Mesenchymal stem cell (in vitro differentiated cells and primary cell): ENCODE measurements around the gene NFIB.

Experiments used
- DNase-seq: peaks from one replicate; pipeline ENCODE4 v3.0.0-alpha.2; 2013
- H2AFZ ChIP-seq: one replicate; pipeline ENCODE4 v1.6.1; 2013; ENCODE audit warnings: low read depth, mild to moderate bottlenecking, control low read depth, inconsistent platforms, low read length, moderate library complexity
- H2AK5ac ChIP-seq: 2 replicates; pipeline ENCODE4 v1.6.1; 2013; ENCODE audit warnings: low read length, moderate library complexity, mild to moderate bottlenecking, inconsistent platforms; ENCODE audit not compliant: severe bottlenecking
- H2BK120ac ChIP-seq: one replicate; pipeline ENCODE4 v1.6.1; 2013; ENCODE audit warnings: low read depth, mild to moderate bottlenecking, inconsistent platforms, low read length, moderate library complexity
- H2BK12ac ChIP-seq, 2 experiments: one replicate each; pipeline ENCODE4 v1.6.1; 2013; ENCODE audit warnings: inconsistent platforms in 2 of 2, low read length in 2 of 2, mild to moderate bottlenecking in 2 of 2, moderate library complexity in 2 of 2, control low read depth in 1 of 2
- H2BK15ac ChIP-seq: one replicate; pipeline ENCODE4 v1.6.1; 2013; ENCODE audit warnings: mild to moderate bottlenecking, low read depth, inconsistent platforms; ENCODE audit not compliant: poor library complexity, severe bottlenecking
- H2BK5ac ChIP-seq: 2 replicates; pipeline ENCODE4 v1.6.1; 2013; ENCODE audit warnings: low read depth, mild to moderate bottlenecking, low read length, control low read depth, inconsistent platforms; ENCODE audit not compliant: poor library complexity, severe bottlenecking
- H3K14ac ChIP-seq, 2 experiments: one replicate each; pipeline ENCODE4 v1.6.1; 2013; ENCODE audit warnings: inconsistent platforms in 2 of 2, low read length in 2 of 2, control low read depth in 1 of 2, mild to moderate bottlenecking in 1 of 2, moderate library complexity in 1 of 2
- H3K18ac ChIP-seq, 2 experiments: one replicate each; pipeline ENCODE4 v1.6.1; 2013; ENCODE audit warnings: inconsistent platforms in 2 of 2, low read length in 2 of 2, control low read depth in 1 of 2, low read depth in 1 of 2, mild to moderate bottlenecking in 1 of 2
- H3K23ac ChIP-seq, 2 experiments: one replicate each; pipeline ENCODE4 v1.6.1; 2013; ENCODE audit warnings: inconsistent platforms in 2 of 2, low read length in 2 of 2, mild to moderate bottlenecking in 2 of 2, moderate library complexity in 2 of 2, control low read depth in 1 of 2
- H3K27ac ChIP-seq: 2 replicates; pipeline ENCODE4 v1.5.1; 2013; ENCODE audit warnings: mild to moderate bottlenecking, moderate library complexity, low read length, control low read depth, inconsistent platforms; ENCODE audit not compliant: poor library complexity, severe bottlenecking
- H3K27me3 ChIP-seq, 2 experiments: 2 replicates each; pipeline versions ENCODE4 v1.6.1 to v1.7.0; 2013; ENCODE audit warnings: low read length in 2 of 2, mild to moderate bottlenecking in 2 of 2, moderate library complexity in 2 of 2, control low read depth in 1 of 2, inconsistent platforms in 1 of 2; ENCODE audit not compliant: control insufficient read depth in 1 of 2, insufficient read depth in 1 of 2
- H3K36me3 ChIP-seq, 2 experiments: 2 replicates each; pipeline versions ENCODE4 v1.6.1 to v1.7.0; 2013; ENCODE audit warnings: low read length in 2 of 2, control low read depth in 1 of 2, inconsistent platforms in 1 of 2, low read depth in 1 of 2, mild to moderate bottlenecking in 1 of 2; ENCODE audit not compliant: insufficient read depth in 2 of 2, control insufficient read depth in 1 of 2
- H3K4ac ChIP-seq, 2 experiments: one replicate each; pipeline ENCODE4 v1.6.1; 2013; ENCODE audit warnings: inconsistent platforms in 2 of 2, low read length in 2 of 2, mild to moderate bottlenecking in 2 of 2, moderate library complexity in 2 of 2, control low read depth in 1 of 2, low read depth in 1 of 2
- H3K4me1 ChIP-seq: 2 replicates; pipeline ENCODE4 v1.6.1; 2013; ENCODE audit warnings: low read depth, low read length, control low read depth; ENCODE audit not compliant: control insufficient read depth, insufficient read depth
- H3K4me2 ChIP-seq: 2 replicates; pipeline ENCODE4 v1.6.1; 2013; ENCODE audit warnings: low read length, mild to moderate bottlenecking, inconsistent platforms; ENCODE audit not compliant: poor library complexity, severe bottlenecking
- H3K4me3 ChIP-seq, 2 experiments: 2 replicates each; pipeline versions ENCODE4 v1.5.1 to v1.7.0; 2013; ENCODE audit warnings: low read length in 2 of 2, mild to moderate bottlenecking in 2 of 2, control low read depth in 1 of 2, low read depth in 1 of 2; ENCODE audit not compliant: insufficient read depth in 1 of 2
- H3K79me1 ChIP-seq: replicated peaks from 2 replicates; pipeline ENCODE4 v1.6.1; 2013; ENCODE audit warnings: mild to moderate bottlenecking, control low read depth, low read length, inconsistent platforms; ENCODE audit not compliant: poor library complexity, severe bottlenecking
- H3K9ac ChIP-seq: 2 replicates; pipeline ENCODE4 v1.7.0; 2013; ENCODE audit warnings: mild to moderate bottlenecking, low read length, moderate library complexity
- H3K9me3 ChIP-seq: 2 replicates; pipeline ENCODE4 v1.7.0; 2013; ENCODE audit warnings: mild to moderate bottlenecking, low read length; ENCODE audit not compliant: control insufficient read depth
- H4K8ac ChIP-seq: one replicate; pipeline ENCODE4 v1.6.1; 2013; ENCODE audit warnings: inconsistent platforms, mild to moderate bottlenecking, low read length, moderate library complexity
- H4K91ac ChIP-seq: one replicate; pipeline ENCODE4 v1.6.1; 2013; ENCODE audit warnings: mild to moderate bottlenecking, low read length, inconsistent platforms
- WGBS: methylation state at CpG from one replicate; pipeline ENCODE4 v1.1.7; 2013; ENCODE audit warnings: mixed read lengths; 5-methylcytosine and 5-hydroxymethylcytosine counted together

Gene NFIB

DNA sequence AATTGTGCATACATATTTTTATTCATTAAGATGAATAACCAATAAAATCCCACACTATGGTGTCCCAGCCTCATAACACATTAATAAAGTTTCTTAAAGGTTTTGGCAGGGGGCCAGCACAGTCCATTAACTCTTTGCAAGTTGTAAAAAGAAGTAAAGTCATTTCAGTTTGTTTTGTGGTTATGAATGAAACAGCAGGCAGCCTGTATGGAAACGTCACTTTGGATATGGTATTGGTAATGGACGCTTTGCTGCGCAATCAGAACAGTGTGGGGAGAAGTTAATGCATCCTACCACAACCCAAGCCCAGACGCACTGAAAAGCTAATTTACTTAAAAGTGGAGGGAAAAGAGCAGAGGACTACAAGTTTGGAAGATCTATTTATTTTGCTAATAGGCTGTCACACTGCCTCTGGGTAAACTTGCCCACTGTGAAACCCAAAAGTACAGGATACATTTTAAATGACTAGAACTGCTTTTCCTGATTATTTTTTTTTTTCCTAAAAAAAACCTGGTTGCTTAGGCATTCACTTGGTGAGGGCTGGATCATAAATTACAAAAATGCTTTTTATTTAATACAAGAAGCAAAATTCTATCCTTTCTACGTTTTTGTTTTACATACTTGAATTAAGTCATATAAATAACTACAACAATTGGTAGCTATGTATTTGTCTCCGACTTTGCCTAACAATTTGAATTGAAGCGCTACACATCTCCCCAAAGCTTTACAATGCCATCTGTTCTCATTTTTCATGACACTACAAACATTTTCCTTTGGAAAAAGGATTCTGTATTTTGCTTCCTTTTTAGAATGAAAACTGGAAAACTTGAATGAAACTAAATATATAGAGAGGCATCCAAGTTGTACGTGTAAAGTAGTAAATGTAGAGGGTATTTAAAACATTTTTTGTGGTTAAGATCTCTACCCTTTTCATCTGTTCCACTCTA, 104.3 kb downstream of the NFIB start:
- H3K4me2 ChIP-seq, result no peak overlapping the region
- H3K4me1 ChIP-seq, result peaks cover 6% of the 10 kb centered on the region
- no peak overlapping the region for H3K27ac ChIP-seq
- peaks cover 27% of the 10 kb centered on the region for H3K79me1 ChIP-seq
- no peak overlapping the region for H3K4ac ChIP-seq
- no peak overlapping the region for H2BK12ac ChIP-seq
- H2AFZ ChIP-seq, result no peak overlapping the region
- H4K8ac ChIP-seq, result no peak overlapping the region
- no peak overlapping the region for H3K9ac ChIP-seq
- no peak overlapping the region for H3K23ac ChIP-seq
- no peaks in the 10 kb centered on the region for H3K36me3 ChIP-seq
- no peak overlapping the region for H3K14ac ChIP-seq
- H3K4me3 ChIP-seq, result no peak overlapping the region
- no peaks in the 10 kb centered on the region for H3K27me3 ChIP-seq
- H2BK15ac ChIP-seq, result no peak overlapping the region
- H4K91ac ChIP-seq, result no peak overlapping the region
- no peak overlapping the region for H3K18ac ChIP-seq
- no peak for DNase-seq
- WGBS, result 96% methylated on average over 3 of the region's 8 CpGs
- no peak overlapping the region for H2BK5ac ChIP-seq
- H2BK120ac ChIP-seq, result no peak overlapping the region
- H2AK5ac ChIP-seq, result no peak overlapping the region
- no peaks in the 10 kb centered on the region for H3K9me3 ChIP-seq

DNA sequence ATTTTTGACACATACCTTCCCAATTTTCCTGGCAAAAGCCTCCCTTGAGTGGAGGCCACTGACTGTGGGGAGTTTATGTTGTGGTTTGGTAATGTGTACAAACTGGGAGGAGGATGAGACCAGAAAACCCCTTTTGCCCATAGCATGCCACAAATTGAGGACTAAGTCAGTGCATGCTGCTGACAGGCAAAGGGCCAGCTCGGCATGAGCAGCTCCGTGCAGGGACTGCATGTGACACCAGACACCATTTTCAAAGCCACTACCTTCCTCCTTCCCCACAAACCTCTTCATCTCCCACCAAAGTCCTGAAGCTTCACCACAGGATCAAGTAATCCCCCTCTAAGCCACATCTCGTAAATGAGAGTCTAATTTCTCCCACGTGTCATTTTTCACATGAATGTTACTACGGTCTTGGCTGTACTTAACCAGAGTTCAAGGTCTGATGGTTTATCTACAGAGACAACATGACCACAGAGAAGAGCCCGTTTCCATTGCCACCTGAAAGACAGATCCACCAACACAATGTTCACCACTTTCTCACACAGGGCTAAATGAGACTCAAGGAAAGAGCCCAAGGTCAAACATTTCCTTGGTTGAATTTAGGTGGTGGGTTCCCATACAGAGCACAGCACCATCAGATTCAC, 106.5 kb downstream of the NFIB start:
- H2AK5ac ChIP-seq, result peak overlapping the region; percentile 29
- no peak overlapping the region for H3K9ac ChIP-seq
- peaks cover 23% of the 10 kb centered on the region for H3K79me1 ChIP-seq
- no peak overlapping the region for H3K4me3 ChIP-seq
- 92% methylated on average over 6 of the region's 6 CpGs for WGBS
- no peak overlapping the region for H4K8ac ChIP-seq
- no peak overlapping the region for H2BK120ac ChIP-seq
- H3K27me3 ChIP-seq, result no peaks in the 10 kb centered on the region
- H3K23ac ChIP-seq, result no peak overlapping the region
- no peak overlapping the region for H2AFZ ChIP-seq
- H3K4ac ChIP-seq, result no peak overlapping the region
- no peak overlapping the region for H3K18ac ChIP-seq
- no peak overlapping the region for H3K27ac ChIP-seq
- H3K14ac ChIP-seq, result no peak overlapping the region
- H2BK12ac ChIP-seq, result no peak overlapping the region
- no peaks in the 10 kb centered on the region for H3K36me3 ChIP-seq
- no peak overlapping the region for H2BK15ac ChIP-seq
- no peaks in the 10 kb centered on the region for H3K9me3 ChIP-seq
- H4K91ac ChIP-seq, result no peak overlapping the region
- DNase-seq, result no peak
- no peak overlapping the region for H3K4me2 ChIP-seq
- H2BK5ac ChIP-seq, result no peak overlapping the region
- peaks cover 8% of the 10 kb centered on the region for H3K4me1 ChIP-seq

DNA sequence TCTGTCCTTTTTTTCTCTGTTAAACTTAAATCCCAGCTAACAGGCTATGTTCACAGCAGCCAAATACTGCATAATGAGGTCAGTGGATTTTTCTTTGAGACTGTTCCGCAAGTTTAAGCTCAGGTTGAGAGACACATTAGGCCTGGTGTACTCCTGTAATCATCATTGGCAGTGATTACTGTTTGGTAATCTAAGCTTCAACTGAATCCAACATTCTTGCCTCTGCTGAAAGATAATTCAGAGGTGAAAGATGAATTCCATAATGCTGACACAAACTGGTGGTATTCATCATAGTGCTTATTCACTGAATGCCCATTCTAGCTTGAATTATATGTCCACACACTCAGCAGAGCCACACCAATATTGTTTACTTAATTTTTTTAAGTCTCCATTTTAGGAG, 108.5 kb downstream of the NFIB start:
- no peak overlapping the region for H3K4ac ChIP-seq
- DNase-seq, result peak; percentile 6
- H2AFZ ChIP-seq, result no peak overlapping the region
- no peaks in the 10 kb centered on the region for H3K36me3 ChIP-seq
- H3K4me1 ChIP-seq, result peaks cover 6% of the 10 kb centered on the region
- H2BK12ac ChIP-seq, result no peak overlapping the region
- no peak overlapping the region for H3K4me3 ChIP-seq
- H2BK120ac ChIP-seq, result no peak overlapping the region
- H2BK5ac ChIP-seq, result no peak overlapping the region
- no peaks in the 10 kb centered on the region for H3K27me3 ChIP-seq
- H3K9me3 ChIP-seq, result no peaks in the 10 kb centered on the region
- H3K79me1 ChIP-seq, result peaks cover 30% of the 10 kb centered on the region
- no peak overlapping the region for H3K18ac ChIP-seq
- no peak overlapping the region for H3K9ac ChIP-seq
- H4K8ac ChIP-seq, result no peak overlapping the region
- no peak overlapping the region for H3K14ac ChIP-seq
- H3K23ac ChIP-seq, result no peak overlapping the region
- H2BK15ac ChIP-seq, result no peak overlapping the region
- H3K4me2 ChIP-seq, result no peak overlapping the region
- H3K27ac ChIP-seq, result peak overlapping the region; percentile 11
- H2AK5ac ChIP-seq, result no peak overlapping the region
- H4K91ac ChIP-seq, result no peak overlapping the region
- WGBS, result 100% methylated on average over 1 of the region's 1 CpG

DNA sequence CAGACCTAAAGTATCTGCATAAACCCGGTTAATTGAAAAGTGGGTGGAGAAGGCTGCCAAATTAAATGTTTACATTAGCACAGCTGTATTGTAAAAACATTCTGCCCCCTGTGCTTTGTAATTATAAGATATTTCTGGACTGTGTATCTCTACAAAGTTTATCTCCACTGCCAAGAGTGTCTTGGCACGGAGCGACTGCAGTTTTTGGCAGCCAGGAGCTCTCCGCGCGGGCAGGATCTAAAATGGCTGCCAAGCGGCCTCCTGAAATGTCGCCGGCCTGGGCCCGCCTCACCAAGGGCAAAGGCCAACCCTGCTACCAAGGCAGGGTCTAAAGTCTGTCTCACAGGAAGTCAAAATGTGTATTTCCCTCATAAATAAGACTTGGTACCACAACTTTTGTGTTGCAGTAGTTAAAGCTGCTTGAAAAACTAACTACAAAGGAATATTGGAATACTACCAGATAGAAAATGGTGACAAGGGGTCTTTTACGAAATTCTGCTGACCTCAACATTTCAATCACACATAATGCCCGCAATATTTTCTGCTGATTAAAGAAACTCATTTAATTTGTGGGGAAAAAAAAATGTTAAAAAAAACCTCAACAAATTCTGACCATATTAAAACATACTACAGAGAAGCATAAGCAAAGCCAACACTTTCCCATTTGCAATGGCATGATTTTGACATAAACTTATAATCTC, 110.4 kb downstream of the NFIB start:
- H3K79me1 ChIP-seq, result peaks cover 36% of the 10 kb centered on the region
- 94% methylated on average over 9 of the region's 12 CpGs for WGBS
- no peaks in the 10 kb centered on the region for H3K27me3 ChIP-seq
- no peaks in the 10 kb centered on the region for H3K36me3 ChIP-seq
- no peak overlapping the region for H3K4ac ChIP-seq
- no peak overlapping the region for H3K14ac ChIP-seq
- no peaks in the 10 kb centered on the region for H3K9me3 ChIP-seq
- no peak overlapping the region for H2AK5ac ChIP-seq
- H3K23ac ChIP-seq, result no peak overlapping the region
- no peak overlapping the region for H2AFZ ChIP-seq
- no peak overlapping the region for H4K8ac ChIP-seq
- no peak overlapping the region for H2BK15ac ChIP-seq
- H3K9ac ChIP-seq, result peak overlapping the region; percentile 79
- H3K18ac ChIP-seq, result no peak overlapping the region
- H2BK120ac ChIP-seq, result no peak overlapping the region
- peak overlapping the region in 1 of 2 experiments; percentile 22 for H3K4me3 ChIP-seq
- no peak overlapping the region for H2BK5ac ChIP-seq
- H2BK12ac ChIP-seq, result no peak overlapping the region
- no peak overlapping the region for H3K27ac ChIP-seq
- H3K4me1 ChIP-seq, result peaks cover 6% of the 10 kb centered on the region
- H4K91ac ChIP-seq, result no peak overlapping the region
- no peak for DNase-seq
- H3K4me2 ChIP-seq, result no peak overlapping the region
